ENCODE results near the gene IL11RA. TPM values are rescaled to one million over a fixed set of nuclear protein-coding genes. Genes with fewer than 3 reads are reported as not detected.

The IL11RA gene
- total and polyA plus RNA-seq, 2 of the 8 experiments (the other 6 are each of a cell fraction or from before 2014, with no cell fraction given) = 5.5 to 9.1 TPM

DNA sequence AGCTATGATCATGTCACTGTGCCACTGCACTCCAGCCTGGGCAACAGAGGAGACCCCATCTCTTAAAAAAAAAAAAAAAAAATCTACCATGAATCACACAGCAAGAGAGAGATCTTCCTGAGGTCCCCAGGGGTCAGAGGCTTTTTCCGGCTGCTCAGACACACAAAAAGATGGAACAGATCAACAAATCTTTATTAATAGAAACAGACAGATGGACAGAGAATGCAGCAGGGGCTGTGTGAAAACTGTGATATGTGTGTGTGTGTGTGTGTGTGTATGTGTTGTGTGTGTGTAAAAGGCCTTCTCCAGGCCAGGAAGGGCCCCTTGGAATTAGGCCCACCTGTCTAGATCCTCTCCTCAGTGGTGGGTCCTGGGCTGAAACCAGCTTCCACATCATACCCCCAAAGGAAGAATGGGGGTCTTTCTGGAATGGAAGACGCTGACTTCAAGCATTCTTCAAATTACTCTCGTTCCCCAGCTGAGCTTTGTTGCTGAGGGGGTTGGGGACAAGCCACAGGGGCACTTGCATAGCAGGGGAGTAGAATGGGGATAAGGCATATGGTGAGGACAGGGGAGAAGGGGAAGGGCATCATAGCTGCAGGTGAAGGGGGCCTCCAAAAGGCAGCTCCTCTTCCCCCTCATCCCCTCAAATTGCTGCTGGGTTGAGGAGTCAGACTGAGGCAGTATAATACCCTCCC lies 17.3 kb upstream of the IL11RA start:
- no peak overlapping the region for H2BK120ac ChIP-seq (replicated peaks; ENCODE audit: low read depth, low read length)
- H3K18ac ChIP-seq (ENCODE audit: extremely low read depth, low read length) = no peak overlapping the region
- H3K23ac ChIP-seq (ENCODE audit: insufficient read length) = no peak overlapping the region
- H3K4me1 ChIP-seq (replicated peaks in 1 of 4; ENCODE audit: control insufficient read depth in 3 of 4, insufficient read depth in 4 of 4, low read length in 3 of 4) = peaks cover 2 to 11% (median 8%) of the 10 kb centered on the region in 4 experiments; a peak in 4 of 7 replicates
- no peak overlapping the region for H3K56ac ChIP-seq (replicated peaks; ENCODE audit: insufficient read length, low read depth, low read length)
- peaks cover 10% of the 10 kb centered on the region for H3K79me1 ChIP-seq (ENCODE audit: low read depth, low read length)
- no peak overlapping the region for H3K4me2 ChIP-seq (ENCODE audit: insufficient read depth in 1 of 2, low read depth in 2 of 2, low read length in 2 of 2)
- no peak overlapping the region for H4K5ac ChIP-seq (ENCODE audit: insufficient read length, low read depth, low read length)
- no peak overlapping the region for H2AFZ ChIP-seq (ENCODE audit: low read length)
- H4K8ac ChIP-seq (ENCODE audit: extremely low read depth, insufficient read depth, low read length) = no peak overlapping the region
- ChIA-PET CTCF (ENCODE audit: partially characterized antibody) (interaction anchor here (0.6 to 18.5 kb wide), 34 partner anchors 10 to 376 kb away, joined by 3 to 401 read pairs (median 4); partner anchors contain the start of genes CCL27, DCTN3, GALT and IL11RA), POLR2A (ENCODE audit: partially characterized antibody) (interaction anchor here (1.1 to 11.3 kb wide), 7 partner anchors 9 to 30 kb away, joined by 3 to 127 read pairs (median 5); partner anchors contain the start of genes GALT, IL11RA and RPP25L)
- no peak for DNase-seq (ENCODE audit: low read depth in 1 of 2, low spot score in 2 of 2)
- TF ChIP-seq SP1 (IDR thresholded peaks at IDR 0.05; ENCODE audit: low read depth, low read length) = peak; percentile 22; the same call in 1 of the 2 replicates
- no peak for TF ChIP-seq ZNF274 (IDR thresholded peaks at IDR 0.05; ENCODE audit: borderline replicate concordance, extremely low read depth, low read length)
- no peak for TF ChIP-seq EZH2 (IDR thresholded peaks at IDR 0.05; ENCODE audit: low read depth, low read length, severe bottlenecking)
- H4K91ac ChIP-seq (replicated peaks; ENCODE audit: insufficient read length, low read length) = no peak overlapping the region
- no peak overlapping the region for H2AK5ac ChIP-seq (ENCODE audit: low read depth, low read length)
- no peak for FAIRE-seq
- no peak overlapping the region for H3K9ac ChIP-seq (replicated peaks in 1 of 4; ENCODE audit: extremely low read depth in 1 of 4, low read depth in 3 of 4, low read length in 3 of 4)
- no peak overlapping the region for H2BK15ac ChIP-seq (ENCODE audit: low read length)
- H3K4me3 ChIP-seq (ENCODE audit: extremely low read depth in 1 of 4, insufficient read depth in 2 of 4, low read depth in 3 of 4, low read length in 4 of 4) = no peak overlapping the region
- H3K36me3 ChIP-seq (ENCODE audit: control insufficient read depth in 2 of 4, insufficient read depth in 4 of 4, low read length in 3 of 4) = peaks cover 0 to 6% (median 2%) of the 10 kb centered on the region in 4 experiments; a peak in 3 of 8 replicates
- no peak overlapping the region for H2BK12ac ChIP-seq (ENCODE audit: low read depth, low read length)
- WGBS, 2 experiments (ENCODE audit: extremely low coverage in 1 of 2, insufficient coverage in 1 of 2, insufficient read length in 1 of 2, insufficient replicate concordance in 2 of 2, low coverage in 1 of 2, low lambda C conversion rate in 2 of 2, missing lambda C conversion rate in 1 of 2) = 82% methylated on average over 3 of the region's 3 CpGs; no CpG with 5 or more reads in 1 of the 2 experiments
- no peak overlapping the region for H3K14ac ChIP-seq (ENCODE audit: insufficient read length)
- H3K23me2 ChIP-seq (ENCODE audit: low read depth, low read length) = peaks cover 9% of the 10 kb centered on the region
- H3K9me3 ChIP-seq (ENCODE audit: insufficient read depth in 2 of 2, low read depth in 1 of 2, low read length in 1 of 2) = no peaks in the 10 kb centered on the region
- H3K79me2 ChIP-seq (ENCODE audit: control insufficient read depth in 1 of 2, insufficient read depth in 2 of 2, low read length in 2 of 2) = peaks cover 0 to 11% of the 10 kb centered on the region in 2 experiments; a peak in 2 of 4 replicates
- H3K27ac ChIP-seq (ENCODE audit: low read depth, low read length) = no peak overlapping the region
- H3K4ac ChIP-seq (replicated peaks; ENCODE audit: insufficient read length, low read depth, low read length) = no peak overlapping the region
- peaks cover 0 to 11% of the 10 kb centered on the region in 2 experiments for H4K20me1 ChIP-seq (replicated peaks in 1 of 2; ENCODE audit: control insufficient read depth in 1 of 2, insufficient read depth in 2 of 2, low read length in 2 of 2)
- no peak overlapping the region for H2BK5ac ChIP-seq (ENCODE audit: low read depth, low read length)
- no peak overlapping the region for H2BK20ac ChIP-seq (ENCODE audit: low read length)
- H3K27me3 ChIP-seq (replicated peaks in 1 of 4; ENCODE audit: control insufficient read depth in 3 of 4, extremely low read depth in 1 of 4, insufficient read depth in 3 of 4, low read length in 3 of 4) = peaks cover 7 to 23% (median 19%) of the 10 kb centered on the region in 4 experiments

Measured in H1 (cell line).